ENCODE measurements around the gene FBLN1. TPM values are rescaled to one million over a fixed set of nuclear protein-coding genes. Genes with fewer than 3 reads are reported as not detected.

Gene FBLN1
- total RNA-seq, 2 experiments from 2014 or later: not detected

DNA sequence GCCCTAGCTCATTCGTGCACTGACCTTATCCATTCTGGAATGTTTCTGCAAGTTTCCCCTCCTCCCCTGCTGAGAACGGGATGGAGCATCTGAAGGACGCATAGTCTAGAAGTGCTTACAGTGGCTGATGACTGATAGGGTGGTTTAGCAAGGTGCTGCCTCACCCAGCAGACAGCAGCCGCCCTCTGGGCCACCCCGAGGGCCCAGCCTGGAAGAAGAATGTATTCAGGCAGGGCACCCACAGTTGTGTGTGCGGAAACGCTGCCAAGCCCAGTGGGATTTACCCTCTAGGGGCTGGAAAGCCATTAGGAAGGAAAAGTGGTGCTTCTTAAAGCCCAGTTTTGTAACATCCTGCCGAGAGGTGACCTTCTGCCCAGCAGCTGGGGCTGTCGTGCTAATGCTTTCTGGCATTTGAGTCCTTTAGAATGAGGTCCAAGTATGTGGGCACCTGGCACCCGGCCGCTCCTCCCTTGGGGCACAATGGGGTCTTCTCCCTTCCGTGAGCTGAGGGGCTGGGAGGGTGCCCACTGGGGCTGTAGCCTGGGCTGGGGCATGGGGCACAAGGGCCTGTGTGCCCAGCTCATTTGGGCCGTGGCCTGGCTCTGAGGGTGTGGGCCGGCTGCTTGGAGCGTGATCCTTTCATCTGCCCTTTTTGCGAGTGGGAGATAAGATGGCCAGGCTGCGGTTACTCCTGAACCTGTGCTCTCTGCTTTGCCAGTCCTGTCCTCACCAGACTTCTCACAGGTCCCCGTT lies 14.4 kb downstream of the FBLN1 start:
- ChIA-PET POLR2A (no interaction called here), CTCF (no interaction called here)
- H3K27me3 Mint-ChIP-seq: peaks cover 5% of the 10 kb centered on the region
- no peaks in the 10 kb centered on the region for H3K9me3 Mint-ChIP-seq
- DNase-seq: no peak
- H3K4me1 Mint-ChIP-seq: no peaks in the 10 kb centered on the region
- no peak overlapping the region for H3K4me3 Mint-ChIP-seq
- H3K36me3 Mint-ChIP-seq (ENCODE audit: low read depth): no peaks in the 10 kb centered on the region
- no peak overlapping the region for H3K27ac Mint-ChIP-seq

DNA sequence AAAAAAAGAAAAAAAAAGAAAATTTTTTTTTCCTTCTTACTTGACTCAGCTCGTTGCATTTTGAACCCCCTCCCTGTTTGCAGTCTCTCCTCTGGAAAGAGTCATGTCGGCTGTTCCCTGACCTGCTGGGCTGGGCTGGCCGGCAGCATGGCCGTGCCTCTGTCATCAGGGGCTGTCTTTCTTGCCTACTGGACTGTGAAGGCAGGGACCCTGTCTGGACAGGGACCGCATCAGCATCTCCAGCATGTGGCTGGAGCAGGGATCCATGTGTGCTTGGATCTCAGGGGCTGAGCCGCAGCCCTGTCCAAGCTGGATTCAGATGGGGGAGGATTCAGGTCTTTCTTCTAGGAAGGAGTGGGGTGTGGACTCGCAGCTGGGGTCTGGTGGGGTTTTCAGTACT lies 15.5 kb downstream of the FBLN1 start:
- CTCF ChIA-PET: no interaction called here
- Mint-ChIP-seq H3K36me3 (ENCODE audit: low read depth) (no peaks in the 10 kb centered on the region), H3K27me3 (peaks cover 5% of the 10 kb centered on the region), H3K27ac (no peak overlapping the region), H3K4me1 (no peaks in the 10 kb centered on the region), H3K4me3 (no peak overlapping the region), H3K9me3 (no peaks in the 10 kb centered on the region)
- POLR2A ChIA-PET: no interaction called here
- no peak for DNase-seq

DNA sequence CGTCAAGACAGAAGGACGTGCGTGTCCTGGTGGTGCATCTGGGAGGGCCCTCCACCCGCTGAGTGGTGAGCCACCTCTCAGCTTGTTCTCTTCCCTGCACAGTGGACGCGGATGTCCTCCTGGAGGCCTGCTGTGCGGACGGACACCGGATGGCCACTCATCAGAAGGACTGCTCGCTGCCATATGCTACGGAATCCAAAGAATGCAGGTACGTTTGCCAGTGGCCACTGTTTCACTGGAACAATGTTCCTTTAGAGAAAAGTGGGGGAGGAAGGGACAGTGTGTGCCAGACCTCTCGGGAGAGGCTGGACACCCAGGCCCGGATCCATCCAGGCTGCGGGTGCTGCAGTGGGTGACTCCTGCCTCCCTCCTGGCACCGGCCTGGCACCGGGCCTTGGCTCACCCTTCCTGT lies 15.9 kb downstream of the FBLN1 start:
- POLR2A ChIA-PET: no interaction called here
- H3K4me3 Mint-ChIP-seq: no peak overlapping the region
- peaks cover 5% of the 10 kb centered on the region for H3K27me3 Mint-ChIP-seq
- H3K27ac Mint-ChIP-seq: no peak overlapping the region
- H3K4me1 Mint-ChIP-seq: no peaks in the 10 kb centered on the region
- H3K9me3 Mint-ChIP-seq: no peaks in the 10 kb centered on the region
- CTCF ChIA-PET: interaction anchor here (0.6 kb wide), 1 partner anchor 87 kb away, joined by 5 read pairs; no protein-coding TSS in a partner anchor
- no peak for DNase-seq
- no peaks in the 10 kb centered on the region for H3K36me3 Mint-ChIP-seq (ENCODE audit: low read depth)

DNA sequence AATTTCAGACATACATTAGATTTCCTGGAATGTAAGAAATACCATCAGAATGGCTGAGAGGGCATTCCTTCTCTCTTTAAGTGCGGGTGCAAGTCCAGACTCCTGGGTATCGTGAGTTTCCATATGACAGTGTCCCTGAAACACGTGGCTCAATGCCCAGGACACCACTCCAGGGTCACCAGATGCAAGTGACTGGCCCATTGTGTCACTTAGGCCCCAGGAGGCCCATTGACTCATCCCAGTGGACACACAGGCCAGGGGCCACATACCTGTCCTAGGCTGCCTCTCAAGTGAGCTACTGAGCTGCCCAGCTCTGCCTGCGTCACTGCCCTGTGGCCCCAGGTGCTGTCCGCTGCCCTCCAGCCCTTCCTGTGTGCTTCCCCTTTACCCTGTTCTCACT lies 18.5 kb downstream of the FBLN1 start:
- H3K9me3 Mint-ChIP-seq: no peaks in the 10 kb centered on the region
- DNase-seq: no peak
- H3K4me1 Mint-ChIP-seq: no peaks in the 10 kb centered on the region
- H3K36me3 Mint-ChIP-seq (ENCODE audit: low read depth): no peaks in the 10 kb centered on the region
- POLR2A ChIA-PET: no interaction called here
- peaks cover 2% of the 10 kb centered on the region for H3K27me3 Mint-ChIP-seq
- H3K27ac Mint-ChIP-seq: no peak overlapping the region
- no peak overlapping the region for H3K4me3 Mint-ChIP-seq
- CTCF ChIA-PET: no interaction called here

DNA sequence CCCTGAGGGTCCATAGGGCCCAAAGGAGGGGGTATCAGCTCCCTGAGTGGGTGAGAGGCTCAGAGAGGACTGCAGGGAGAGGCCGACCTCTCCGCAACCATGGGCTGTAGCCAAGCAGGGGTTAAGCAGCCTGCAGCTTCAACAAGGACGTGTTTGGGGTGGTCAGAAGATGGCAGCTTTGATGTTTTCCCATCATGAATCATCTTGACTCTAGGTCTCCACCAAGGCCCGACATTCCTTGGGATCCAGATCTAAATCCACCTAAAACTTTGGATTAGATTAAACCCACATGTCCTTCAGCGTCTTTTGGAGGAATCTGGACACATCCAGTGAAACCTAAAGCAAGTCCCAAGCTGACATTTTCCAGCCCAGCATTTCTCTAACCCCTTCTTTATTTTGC lies 19.8 kb downstream of the FBLN1 start:
- Mint-ChIP-seq H3K27me3 (peaks cover 2% of the 10 kb centered on the region), H3K36me3 (ENCODE audit: low read depth) (no peaks in the 10 kb centered on the region), H3K27ac (no peak overlapping the region), H3K9me3 (no peaks in the 10 kb centered on the region), H3K4me1 (no peaks in the 10 kb centered on the region), H3K4me3 (no peak overlapping the region)
- CTCF ChIA-PET: interaction anchor here (0.6 kb wide), 1 partner anchor 792 kb away, joined by 4 read pairs; no protein-coding TSS in a partner anchor
- DNase-seq: no peak
- POLR2A ChIA-PET: no interaction called here

DNA sequence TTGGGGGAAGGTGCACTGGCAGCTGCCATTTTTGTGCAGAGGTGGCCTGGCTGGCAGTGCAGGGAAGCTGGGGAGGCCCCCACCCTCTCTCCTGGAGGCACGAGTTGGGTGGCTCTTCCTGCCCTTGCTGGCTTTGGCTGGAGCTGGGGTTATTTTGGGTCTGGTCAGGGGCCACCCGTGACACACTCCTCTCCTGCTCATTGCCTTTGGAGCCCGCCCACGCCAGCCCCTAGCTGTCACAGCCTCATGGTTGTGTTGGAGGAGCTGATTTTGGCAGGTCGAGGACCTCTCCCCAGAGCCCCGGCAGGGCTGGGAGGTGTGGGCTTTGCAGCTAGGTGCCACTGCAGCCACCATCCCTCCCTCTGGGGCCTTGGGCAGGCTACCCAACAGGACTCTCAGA lies 21.5 kb downstream of the FBLN1 start:
- POLR2A ChIA-PET: no interaction called here
- H3K27ac Mint-ChIP-seq: no peak overlapping the region
- no peak overlapping the region for H3K4me3 Mint-ChIP-seq
- no peak for DNase-seq
- H3K4me1 Mint-ChIP-seq: no peaks in the 10 kb centered on the region
- peaks cover 2% of the 10 kb centered on the region for H3K27me3 Mint-ChIP-seq
- CTCF ChIA-PET: no interaction called here
- no peaks in the 10 kb centered on the region for H3K36me3 Mint-ChIP-seq (ENCODE audit: low read depth)
- H3K9me3 Mint-ChIP-seq: no peaks in the 10 kb centered on the region

DNA sequence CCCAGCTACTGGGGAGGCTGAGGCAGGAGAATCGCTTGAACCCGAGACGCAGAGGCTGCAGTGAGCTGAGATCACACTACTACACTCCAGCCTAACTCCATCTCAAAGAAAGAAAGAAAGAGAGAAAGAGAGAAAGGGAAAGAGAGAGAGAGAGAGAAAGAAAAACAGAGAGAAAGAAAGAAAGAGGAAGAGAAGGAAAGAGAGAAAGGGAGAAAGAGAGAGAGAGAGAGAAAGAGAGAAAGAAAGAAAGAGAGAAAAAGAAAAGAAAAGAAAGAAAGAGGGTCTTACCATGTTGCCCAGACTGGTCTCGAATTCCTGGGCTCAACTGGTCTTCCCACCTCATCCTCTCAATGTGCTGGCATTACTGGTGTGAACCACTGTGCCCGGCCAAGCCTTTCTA lies 22.3 kb downstream of the FBLN1 start:
- Mint-ChIP-seq H3K9me3 (no peaks in the 10 kb centered on the region), H3K27ac (no peak overlapping the region), H3K4me1 (no peaks in the 10 kb centered on the region), H3K36me3 (ENCODE audit: low read depth) (no peaks in the 10 kb centered on the region), H3K27me3 (peaks cover 2% of the 10 kb centered on the region), H3K4me3 (no peak overlapping the region)
- POLR2A ChIA-PET: no interaction called here
- DNase-seq: no peak
- CTCF ChIA-PET: no interaction called here

DNA sequence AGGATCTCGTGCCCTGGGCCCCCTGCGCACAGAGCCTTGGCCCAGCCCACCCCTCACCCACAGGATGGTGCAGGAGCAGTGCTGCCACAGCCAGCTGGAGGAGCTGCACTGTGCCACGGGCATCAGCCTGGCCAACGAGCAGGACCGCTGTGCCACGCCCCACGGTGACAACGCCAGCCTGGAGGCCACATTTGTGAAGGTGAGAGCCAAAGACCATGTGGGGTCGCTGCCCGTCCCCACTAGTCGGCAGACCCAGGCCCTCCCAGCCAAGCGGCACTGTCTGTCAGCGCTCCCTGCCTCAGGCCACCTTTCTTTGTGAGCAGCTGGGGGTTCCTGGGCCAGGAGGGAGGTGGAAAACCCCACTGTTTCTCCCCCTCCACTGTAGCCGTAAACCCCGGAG lies 22.8 kb downstream of the FBLN1 start:
- Mint-ChIP-seq H3K36me3 (ENCODE audit: low read depth) (no peaks in the 10 kb centered on the region), H3K4me3 (no peak overlapping the region), H3K4me1 (no peaks in the 10 kb centered on the region), H3K9me3 (no peaks in the 10 kb centered on the region), H3K27ac (no peak overlapping the region), H3K27me3 (no peaks in the 10 kb centered on the region)
- DNase-seq: no peak
- CTCF ChIA-PET: no interaction called here
- POLR2A ChIA-PET: no interaction called here

DNA sequence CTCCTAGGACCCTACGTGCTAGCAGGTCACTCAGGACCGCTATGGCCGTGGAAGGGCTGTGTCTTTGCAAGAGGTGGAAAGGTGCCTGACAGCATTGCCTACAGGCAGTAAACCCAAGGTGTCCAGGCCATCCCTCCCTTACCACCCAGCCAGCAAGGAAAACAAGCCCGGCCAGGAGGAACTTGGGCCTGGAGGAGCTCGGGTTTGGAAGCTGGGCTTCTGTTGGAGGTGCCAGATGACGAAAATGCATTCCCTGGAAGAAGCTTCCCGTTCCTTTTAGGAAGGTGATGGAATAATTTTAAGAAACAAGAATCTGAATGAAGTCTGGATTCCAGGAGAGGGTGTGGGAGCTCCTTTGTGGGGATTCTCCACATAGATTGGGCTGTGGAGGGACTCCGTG lies 23.6 kb downstream of the FBLN1 start:
- CTCF ChIA-PET: no interaction called here
- H3K36me3 Mint-ChIP-seq (ENCODE audit: low read depth): no peaks in the 10 kb centered on the region

DNA sequence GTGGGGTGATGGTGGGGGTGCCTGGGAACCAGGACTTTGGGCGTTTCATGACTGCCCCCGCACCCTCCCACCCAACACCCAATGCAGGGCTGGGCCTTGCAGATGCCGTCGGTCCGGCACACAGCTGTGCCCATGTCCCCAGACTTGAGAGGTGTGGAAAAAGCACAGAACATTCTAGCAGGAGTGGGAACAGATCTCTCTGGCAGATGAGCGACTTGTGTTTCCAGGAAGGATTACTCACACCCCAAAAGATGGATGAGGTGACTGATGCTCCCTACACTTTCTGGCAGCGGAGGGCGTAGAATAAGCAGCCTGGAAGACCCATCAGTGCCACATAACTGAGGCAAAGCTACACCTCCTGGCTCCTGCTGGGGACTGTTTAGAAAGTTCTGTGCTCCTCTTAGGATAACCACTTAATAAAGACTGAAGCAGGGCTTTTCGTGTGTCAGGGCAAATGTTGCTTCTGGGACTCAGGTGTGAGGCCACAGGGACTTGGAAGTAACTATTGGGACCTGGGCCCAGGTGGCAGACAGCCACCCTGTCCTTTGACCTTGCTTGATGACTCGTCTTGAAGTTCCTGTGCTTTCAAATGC lies 24.2 kb downstream of the FBLN1 start:
- H3K4me1 Mint-ChIP-seq: no peaks in the 10 kb centered on the region
- H3K36me3 Mint-ChIP-seq (ENCODE audit: low read depth): no peaks in the 10 kb centered on the region
- CTCF ChIA-PET: no interaction called here
- no peak overlapping the region for H3K4me3 Mint-ChIP-seq
- no peak for DNase-seq
- no peaks in the 10 kb centered on the region for H3K9me3 Mint-ChIP-seq
- POLR2A ChIA-PET: no interaction called here
- no peaks in the 10 kb centered on the region for H3K27me3 Mint-ChIP-seq
- no peak overlapping the region for H3K27ac Mint-ChIP-seq

More for the DNA sequence above, 23.6 kb downstream of the FBLN1 start:
- Mint-ChIP-seq H3K4me1 (no peaks in the 10 kb centered on the region), H3K9me3 (no peaks in the 10 kb centered on the region), H3K27ac (no peak overlapping the region), H3K27me3 (no peaks in the 10 kb centered on the region), H3K4me3 (no peak overlapping the region)
- POLR2A ChIA-PET: no interaction called here
- DNase-seq: no peak

DNA sequence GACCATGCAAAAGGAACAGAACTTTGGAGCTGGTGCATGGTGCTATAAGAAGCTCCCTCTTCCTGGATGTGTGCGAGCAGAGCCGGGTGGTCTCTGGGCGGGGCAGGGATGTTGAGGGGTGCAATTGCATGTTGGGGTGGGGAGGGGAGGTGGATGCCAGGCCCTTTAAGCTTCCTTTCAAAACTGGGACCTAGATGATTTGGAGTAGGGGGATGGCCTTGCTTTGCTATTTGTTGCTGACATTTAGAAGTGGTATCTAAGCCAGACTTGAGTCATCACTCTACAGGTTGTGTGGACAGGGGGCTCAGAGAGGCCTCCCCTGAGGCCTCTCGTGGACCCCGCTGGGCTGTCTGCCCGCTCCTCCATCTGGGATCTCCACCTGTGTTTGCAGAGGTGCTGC lies 24.8 kb downstream of the FBLN1 start:
- CTCF ChIA-PET: no interaction called here

DNA sequence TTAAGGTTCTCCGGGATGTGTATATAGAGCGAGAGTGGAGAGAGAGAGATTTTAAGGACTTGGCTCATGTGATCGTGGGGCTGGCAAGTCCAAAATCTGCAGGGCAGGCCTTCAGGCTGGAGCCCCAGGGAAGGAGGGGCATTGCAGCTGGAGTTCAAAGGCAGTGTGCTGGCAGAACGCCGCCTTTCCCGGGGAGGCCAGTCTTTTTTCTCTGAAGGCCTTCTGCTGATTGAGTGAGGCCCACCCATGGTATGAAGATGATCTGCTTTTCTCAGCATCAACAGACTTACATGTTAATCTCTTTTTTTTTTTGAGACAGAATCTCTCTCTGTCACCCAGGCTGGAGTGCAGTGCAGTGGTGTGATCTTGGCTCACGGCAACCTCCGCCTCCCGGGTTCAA lies 25.4 kb downstream of the FBLN1 start:
- Mint-ChIP-seq H3K9me3 (no peaks in the 10 kb centered on the region), H3K4me1 (no peaks in the 10 kb centered on the region), H3K4me3 (no peak overlapping the region), H3K36me3 (ENCODE audit: low read depth) (no peaks in the 10 kb centered on the region), H3K27ac (no peak overlapping the region), H3K27me3 (no peaks in the 10 kb centered on the region)
- POLR2A ChIA-PET: no interaction called here
- DNase-seq: no peak
- CTCF ChIA-PET: no interaction called here

More for the DNA sequence above, 24.8 kb downstream of the FBLN1 start:
- Mint-ChIP-seq H3K27me3 (no peaks in the 10 kb centered on the region), H3K4me1 (no peaks in the 10 kb centered on the region), H3K36me3 (ENCODE audit: low read depth) (no peaks in the 10 kb centered on the region), H3K4me3 (no peak overlapping the region), H3K27ac (no peak overlapping the region), H3K9me3 (no peaks in the 10 kb centered on the region)
- DNase-seq: no peak
- POLR2A ChIA-PET: no interaction called here

DNA sequence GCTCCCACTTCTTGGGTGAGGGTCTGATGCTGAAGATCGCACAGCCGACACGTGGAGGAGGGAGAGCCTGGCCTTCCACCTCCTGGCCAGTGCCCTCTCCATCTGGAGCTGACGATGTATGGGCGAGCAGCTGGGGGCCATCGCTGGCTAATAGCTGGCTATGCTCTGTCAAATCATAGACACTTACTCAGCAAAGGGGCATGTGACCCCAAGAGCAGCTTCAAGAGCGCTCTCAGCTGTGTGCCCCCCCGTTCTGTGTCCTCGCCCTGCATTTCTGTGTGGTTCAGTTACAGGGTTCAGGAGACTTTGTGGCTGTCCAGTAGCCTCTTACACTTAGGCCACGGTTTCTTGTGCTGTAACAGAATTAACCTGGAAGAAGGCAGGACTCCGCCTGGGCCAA lies 26.4 kb downstream of the FBLN1 start:
- H3K27ac Mint-ChIP-seq: no peak overlapping the region
- no peak overlapping the region for H3K4me3 Mint-ChIP-seq
- POLR2A ChIA-PET: no interaction called here

DNA sequence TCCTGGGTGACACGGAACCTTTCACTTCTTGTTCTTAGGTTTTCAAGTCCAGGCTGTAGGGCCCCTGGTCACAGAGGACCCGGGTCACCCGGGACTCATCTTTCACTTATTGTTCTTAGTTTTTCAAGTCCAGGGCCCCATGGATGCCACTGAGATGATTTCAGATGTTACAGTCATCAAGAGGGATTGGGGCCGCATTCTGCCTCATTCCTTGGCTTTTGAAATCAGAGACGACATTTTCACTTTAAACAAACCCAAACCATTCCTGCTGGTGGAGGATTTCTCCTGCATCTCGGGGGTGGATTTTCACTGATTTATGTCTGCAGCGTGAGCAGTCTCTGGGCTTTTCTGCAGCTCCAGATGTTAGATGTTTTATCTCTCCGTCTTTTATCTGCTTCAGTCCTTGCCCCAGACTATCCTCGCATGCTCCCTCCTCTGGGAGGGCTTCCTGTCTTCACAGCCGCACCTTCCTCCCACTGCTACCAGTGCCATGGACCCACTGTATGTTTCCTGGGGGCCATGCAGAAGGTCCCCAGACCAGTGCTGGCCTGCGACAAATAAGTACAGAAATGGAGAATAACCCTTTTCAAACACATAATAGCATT lies 27.4 kb downstream of the FBLN1 start:
- DNase-seq: no peak
- POLR2A ChIA-PET: no interaction called here
- H3K4me3 Mint-ChIP-seq: no peak overlapping the region
- H3K27ac Mint-ChIP-seq: no peak overlapping the region
- H3K9me3 Mint-ChIP-seq: no peaks in the 10 kb centered on the region
- CTCF ChIA-PET: no interaction called here
- no peaks in the 10 kb centered on the region for H3K27me3 Mint-ChIP-seq
- H3K4me1 Mint-ChIP-seq: no peaks in the 10 kb centered on the region
- H3K36me3 Mint-ChIP-seq (ENCODE audit: low read depth): no peaks in the 10 kb centered on the region

More for the DNA sequence above, 26.4 kb downstream of the FBLN1 start:
- no peaks in the 10 kb centered on the region for H3K4me1 Mint-ChIP-seq
- no peaks in the 10 kb centered on the region for H3K9me3 Mint-ChIP-seq
- no peak for DNase-seq
- CTCF ChIA-PET: no interaction called here
- no peaks in the 10 kb centered on the region for H3K36me3 Mint-ChIP-seq (ENCODE audit: low read depth)
- H3K27me3 Mint-ChIP-seq: no peaks in the 10 kb centered on the region
